ENCODE data around the gene HMOX2. TPM values are rescaled to one million over a fixed set of nuclear protein-coding genes. Genes with fewer than 3 reads are reported as not detected.

The HMOX2 gene
- total and polyA plus RNA-seq, 2 of the 13 experiments (the other 11 are each of a cell fraction or from before 2014, with no cell fraction given): 60.3 to 70.4 TPM

- TF ChIP-seq SOX5 (CRISPR knock-in tag; IDR thresholded peaks at IDR 0.05; ENCODE audit: borderline replicate concordance): peak; percentile 81
- TF ChIP-seq RBM39 (IDR thresholded peaks at IDR 0.05; ENCODE audit: low read depth, low read length, poor library complexity, severe bottlenecking): peak; percentile 77
- TF ChIP-seq REST (IDR thresholded peaks at IDR 0.05; ENCODE audit: borderline replicate concordance in 1 of 2, low read depth in 1 of 2, low read length in 2 of 2): no peak; a peak in 1 of 4 replicates
- TF ChIP-seq ZNF547 (CRISPR knock-in tag; IDR thresholded peaks at IDR 0.05): peak; percentile 100
- TF ChIP-seq, protein P1, sequence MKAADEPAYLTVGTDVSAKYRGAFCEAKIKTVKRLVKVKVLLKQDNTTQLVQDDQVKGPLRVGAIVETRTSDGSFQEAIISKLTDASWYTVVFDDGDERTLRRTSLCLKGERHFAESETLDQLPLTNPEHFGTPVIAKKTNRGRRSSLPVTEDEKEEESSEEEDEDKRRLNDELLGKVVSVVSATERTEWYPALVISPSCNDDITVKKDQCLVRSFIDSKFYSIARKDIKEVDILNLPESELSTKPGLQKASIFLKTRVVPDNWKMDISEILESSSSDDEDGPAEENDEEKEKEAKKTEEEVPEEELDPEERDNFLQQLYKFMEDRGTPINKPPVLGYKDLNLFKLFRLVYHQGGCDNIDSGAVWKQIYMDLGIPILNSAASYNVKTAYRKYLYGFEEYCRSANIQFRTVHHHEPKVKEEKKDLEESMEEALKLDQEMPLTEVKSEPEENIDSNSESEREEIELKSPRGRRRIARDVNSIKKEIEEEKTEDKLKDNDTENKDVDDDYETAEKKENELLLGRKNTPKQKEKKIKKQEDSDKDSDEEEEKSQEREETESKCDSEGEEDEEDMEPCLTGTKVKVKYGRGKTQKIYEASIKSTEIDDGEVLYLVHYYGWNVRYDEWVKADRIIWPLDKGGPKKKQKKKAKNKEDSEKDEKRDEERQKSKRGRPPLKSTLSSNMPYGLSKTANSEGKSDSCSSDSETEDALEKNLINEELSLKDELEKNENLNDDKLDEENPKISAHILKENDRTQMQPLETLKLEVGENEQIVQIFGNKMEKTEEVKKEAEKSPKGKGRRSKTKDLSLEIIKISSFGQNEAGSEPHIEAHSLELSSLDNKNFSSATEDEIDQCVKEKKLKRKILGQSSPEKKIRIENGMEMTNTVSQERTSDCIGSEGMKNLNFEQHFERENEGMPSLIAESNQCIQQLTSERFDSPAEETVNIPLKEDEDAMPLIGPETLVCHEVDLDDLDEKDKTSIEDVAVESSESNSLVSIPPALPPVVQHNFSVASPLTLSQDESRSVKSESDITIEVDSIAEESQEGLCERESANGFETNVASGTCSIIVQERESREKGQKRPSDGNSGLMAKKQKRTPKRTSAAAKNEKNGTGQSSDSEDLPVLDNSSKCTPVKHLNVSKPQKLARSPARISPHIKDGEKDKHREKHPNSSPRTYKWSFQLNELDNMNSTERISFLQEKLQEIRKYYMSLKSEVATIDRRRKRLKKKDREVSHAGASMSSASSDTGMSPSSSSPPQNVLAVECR (CRISPR knock-in tag; IDR thresholded peaks at IDR 0.05; ENCODE audit: borderline replicate concordance): peak; percentile 91
- no peak; the same call in none of the 2 replicates for TF ChIP-seq ZNF430 (CRISPR knock-in tag; IDR thresholded peaks at IDR 0.05)
- TF ChIP-seq TAF1 (CRISPR knock-in tag; IDR thresholded peaks at IDR 0.05): peak; percentile 92
- peak; percentile 94; the same call in 1 of the 2 replicates for TF ChIP-seq ZSCAN12 (CRISPR knock-in tag; IDR thresholded peaks at IDR 0.05)
- TF ChIP-seq, protein P2, sequence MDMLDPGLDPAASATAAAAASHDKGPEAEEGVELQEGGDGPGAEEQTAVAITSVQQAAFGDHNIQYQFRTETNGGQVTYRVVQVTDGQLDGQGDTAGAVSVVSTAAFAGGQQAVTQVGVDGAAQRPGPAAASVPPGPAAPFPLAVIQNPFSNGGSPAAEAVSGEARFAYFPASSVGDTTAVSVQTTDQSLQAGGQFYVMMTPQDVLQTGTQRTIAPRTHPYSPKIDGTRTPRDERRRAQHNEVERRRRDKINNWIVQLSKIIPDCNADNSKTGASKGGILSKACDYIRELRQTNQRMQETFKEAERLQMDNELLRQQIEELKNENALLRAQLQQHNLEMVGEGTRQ (IDR thresholded peaks at IDR 0.05; ENCODE audit: low read depth, low read length): peak; percentile 98
- TF ChIP-seq, protein P2 (CRISPR knock-in tag; IDR thresholded peaks at IDR 0.05; ENCODE audit: borderline replicate concordance): peak; percentile 99
- TF ChIP-seq ZIK1 (CRISPR knock-in tag; IDR thresholded peaks at IDR 0.05; ENCODE audit: borderline replicate concordance, low read depth): peak; percentile 100
- peak; percentile 95 for TF ChIP-seq ZNF713 (CRISPR knock-in tag; IDR thresholded peaks at IDR 0.05)
- peak; percentile 60; the same call in 1 of the 2 replicates for TF ChIP-seq ZMYM3 (CRISPR knock-in tag; IDR thresholded peaks at IDR 0.05)
- TF ChIP-seq MED1 (CRISPR knock-in tag; IDR thresholded peaks at IDR 0.05): peak; percentile 91
- peak; percentile 87 for TF ChIP-seq ZSCAN22 (CRISPR knock-in tag; IDR thresholded peaks at IDR 0.05)
- peak; percentile 100 for TF ChIP-seq ZNF781 (CRISPR knock-in tag; IDR thresholded peaks at IDR 0.05; ENCODE audit: borderline replicate concordance, not compliant biosample characterization)
- 0 out of 2 replicates have a peak, but pooled peaks have one; percentile 65 for TF ChIP-seq ZC3H4 (CRISPR knock-in tag; IDR thresholded peaks at IDR 0.05; ENCODE audit: borderline replicate concordance)
- no peak for TF ChIP-seq SRSF9 (IDR thresholded peaks at IDR 0.05; ENCODE audit: borderline replicate concordance, insufficient read depth, low read depth, low read length, poor library complexity, severe bottlenecking)
Observed at GRCh38 chr16:4538350-4539235, 62.4 kb downstream of the HMOX2 start, which contains the start of gene CDIP1 (continued).
